Body of pancreas (tissue), 4 donors: ENCODE results near the gene AUTS2. TPM values are rescaled to one million over a fixed set of nuclear protein-coding genes. Genes with fewer than 3 reads are reported as not detected.

Source experiments
- ATAC-seq: fragments of 150-250 bp; one replicate; pipeline ENCODE4 v1.9.1; 2016
- DNase-seq, 4 donors: peaks; one replicate each; pipeline ENCODE4 v3.0.0-alpha.2; 2019
- H3K27ac ChIP-seq, 4 donors: fragments of 200-600 bp; sonication (generic); 1 replicate in 3 of 4; 2 replicates in 1 of 4; pipeline versions ENCODE4 v1.5.1 to v1.6.1; 2016 to 2019; ENCODE audit warnings: mild to moderate bottlenecking in 1 of 4, mixed read lengths in 1 of 4, moderate library complexity in 1 of 4
- H3K27me3 ChIP-seq, 2 donors: fragments of 200-600 bp; sonication (generic); one replicate each; pipeline ENCODE4 v1.6.0; 2016; ENCODE audit warnings: mild to moderate bottlenecking in 1 of 2
- H3K36me3 ChIP-seq, 2 donors: fragments of 200-600 bp; sonication (generic); replicated peaks in 1 of 2; 2 replicates each; pipeline ENCODE4 v1.5.1; 2016; ENCODE audit warnings: low read depth in 2 of 2; ENCODE audit not compliant: insufficient read depth in 1 of 2
- H3K4me1 ChIP-seq: fragments of 200-600 bp; sonication (generic); one replicate; pipeline ENCODE4 v1.6.0; 2016
- H3K4me3 ChIP-seq, 2 donors: fragments of 200-600 bp; sonication (generic); 1 replicate in 1 of 2; 2 replicates in 1 of 2; pipeline ENCODE4 v1.5.1; 2016 to 2019
- H3K9me3 ChIP-seq, 3 donors: fragments of 200-600 bp; sonication (generic); 1 replicate in 2 of 3; 2 replicates in 1 of 3; pipeline ENCODE4 v1.5.1; 2016
- POLR2A ChIP-seq, 3 donors: fragments of 450-650 bp; IDR thresholded peaks; one replicate each; pipeline ENCODE4 v1.6.1; 2016; ENCODE audit warnings: antibody characterized with exemption in 3 of 3, mild to moderate bottlenecking in 2 of 3
- WGBS, 2 donors: methylation state at CpG; one replicate each; pipeline ENCODE4 v1.1.5; 2017; 5-methylcytosine and 5-hydroxymethylcytosine counted together
- intact Hi-C: fragments of 100-400 bp; cut with DNase I; formaldehyde crosslinking; loops from one replicate; pipeline ENCODE4 v1.15.1; 2023
- total RNA-seq, 2 donors: library from RNA; depleted of rRNA; stranded (reverse); fragments of >200 nt; gene quantifications; one replicate each; pipeline ENCODE4 v1.1.0, GENCODE V29; 2016
- TF ChIP-seq, protein P1 (sequence below), 7 experiments: fragments of 450-650 bp in 4 of 7; fragments of 200-600 bp in 3 of 7; sonication (generic) in 3 of 7; IDR thresholded peaks; one replicate each; pipeline ENCODE4 v1.5.1; 2016 to 2019; ENCODE audit warnings: antibody characterized with exemption in 7 of 7

AUTS2 gene
- total RNA-seq, 2 donors from 2014 or later = 11.7 to 18.5 TPM

DNA sequence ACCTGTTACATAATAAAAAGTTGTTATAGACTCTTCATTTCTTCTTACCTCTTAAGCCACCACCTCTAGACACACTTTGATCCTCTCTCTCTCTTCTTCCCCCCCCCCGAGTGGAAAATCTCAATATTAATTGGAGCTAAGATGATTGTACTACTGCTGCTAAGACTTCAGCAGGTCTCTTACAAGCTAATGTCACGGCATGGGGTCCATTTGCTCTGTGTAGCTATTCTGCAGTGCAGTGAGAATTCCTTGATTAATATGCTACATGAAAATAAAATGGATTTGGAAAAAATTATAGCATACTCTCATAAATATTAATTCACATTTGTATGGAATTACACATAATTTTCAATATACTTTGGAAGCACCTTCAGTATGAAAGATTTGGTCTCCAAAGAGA, 297.2 kb downstream of the AUTS2 start:
- TF ChIP-seq, protein P1, sequence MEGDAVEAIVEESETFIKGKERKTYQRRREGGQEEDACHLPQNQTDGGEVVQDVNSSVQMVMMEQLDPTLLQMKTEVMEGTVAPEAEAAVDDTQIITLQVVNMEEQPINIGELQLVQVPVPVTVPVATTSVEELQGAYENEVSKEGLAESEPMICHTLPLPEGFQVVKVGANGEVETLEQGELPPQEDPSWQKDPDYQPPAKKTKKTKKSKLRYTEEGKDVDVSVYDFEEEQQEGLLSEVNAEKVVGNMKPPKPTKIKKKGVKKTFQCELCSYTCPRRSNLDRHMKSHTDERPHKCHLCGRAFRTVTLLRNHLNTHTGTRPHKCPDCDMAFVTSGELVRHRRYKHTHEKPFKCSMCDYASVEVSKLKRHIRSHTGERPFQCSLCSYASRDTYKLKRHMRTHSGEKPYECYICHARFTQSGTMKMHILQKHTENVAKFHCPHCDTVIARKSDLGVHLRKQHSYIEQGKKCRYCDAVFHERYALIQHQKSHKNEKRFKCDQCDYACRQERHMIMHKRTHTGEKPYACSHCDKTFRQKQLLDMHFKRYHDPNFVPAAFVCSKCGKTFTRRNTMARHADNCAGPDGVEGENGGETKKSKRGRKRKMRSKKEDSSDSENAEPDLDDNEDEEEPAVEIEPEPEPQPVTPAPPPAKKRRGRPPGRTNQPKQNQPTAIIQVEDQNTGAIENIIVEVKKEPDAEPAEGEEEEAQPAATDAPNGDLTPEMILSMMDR (IDR thresholded peaks at IDR 0.05) = no peak
- no peak for TF ChIP-seq POLR2A (IDR thresholded peaks at IDR 0.05)
- Histone ChIP-seq H3K36me3 (no peaks in the 10 kb centered on the region), H3K27me3 (no peaks in the 10 kb centered on the region), H3K4me1 (no peaks in the 10 kb centered on the region), H3K27ac (no peak overlapping the region), H3K9me3 (no peaks in the 10 kb centered on the region), H3K4me3 (no peak overlapping the region)
- 58 to 66% methylated on average over 2 of the region's 2 CpGs for WGBS, 2 donors
- no peak for ATAC-seq
- intact Hi-C loops = no loop called here
- DNase-seq = no peak

DNA sequence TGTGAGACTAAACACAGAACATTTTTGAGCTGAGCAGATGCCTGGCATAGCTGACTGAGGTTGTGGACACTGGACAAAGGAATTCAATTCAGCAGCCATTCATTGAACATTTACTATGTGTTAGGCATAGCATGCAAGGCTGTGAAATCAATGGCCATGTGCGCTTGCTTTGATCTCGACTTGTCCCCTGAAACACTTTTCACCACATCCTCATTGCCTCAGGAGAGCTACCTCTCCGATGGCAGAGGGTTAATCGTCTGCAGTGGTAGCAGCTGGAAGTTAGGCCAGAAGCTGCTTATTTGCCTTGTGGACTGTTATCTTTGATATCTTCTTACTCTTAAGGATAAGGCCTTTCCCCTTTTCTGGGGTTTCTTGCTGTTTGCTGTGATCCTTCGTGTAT, 297.8 kb downstream of the AUTS2 start:
- H3K27ac ChIP-seq = no peak overlapping the region
- no peaks in the 10 kb centered on the region for H3K27me3 ChIP-seq
- intact Hi-C loops = no loop called here
- TF ChIP-seq, protein P1 (IDR thresholded peaks at IDR 0.05) = no peak
- TF ChIP-seq POLR2A (IDR thresholded peaks at IDR 0.05) = no peak
- no peak overlapping the region for H3K4me3 ChIP-seq
- no peak for ATAC-seq
- no peaks in the 10 kb centered on the region for H3K4me1 ChIP-seq
- WGBS, 2 donors = 66 to 92% methylated on average over 5 of the region's 5 CpGs
- H3K36me3 ChIP-seq = no peaks in the 10 kb centered on the region
- H3K9me3 ChIP-seq = no peaks in the 10 kb centered on the region
- DNase-seq = no peak

DNA sequence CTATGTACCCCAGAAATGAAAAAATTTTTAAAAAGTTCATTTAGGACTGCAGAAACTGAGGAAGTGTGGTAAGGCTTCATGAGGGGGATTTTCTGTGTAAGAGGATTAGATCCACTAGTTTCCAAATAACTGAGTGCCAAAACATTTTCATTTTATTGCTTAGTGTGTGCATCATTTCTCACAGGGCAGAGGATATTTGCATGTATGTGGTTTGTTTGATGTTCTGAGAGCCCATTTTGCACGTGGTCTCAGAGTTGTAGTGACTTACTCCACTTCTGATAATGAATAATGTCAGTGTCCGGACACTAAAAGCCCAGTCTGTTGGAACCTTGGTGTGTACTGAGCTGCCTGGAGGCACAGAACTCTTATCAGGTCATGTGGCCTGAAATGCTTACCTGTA, 299.9 kb downstream of the AUTS2 start:
- DNase-seq (no peak), ATAC-seq (no peak)
- intact Hi-C loops = no loop called here
- 24 to 28% methylated on average over 2 of the region's 2 CpGs for WGBS, 2 donors
- H3K27ac ChIP-seq = no peak overlapping the region
- H3K36me3 ChIP-seq = no peaks in the 10 kb centered on the region
- H3K4me1 ChIP-seq = no peaks in the 10 kb centered on the region
- TF ChIP-seq POLR2A (IDR thresholded peaks at IDR 0.05) = no peak
- TF ChIP-seq, protein P1 (IDR thresholded peaks at IDR 0.05) = no peak
- H3K27me3 ChIP-seq = no peaks in the 10 kb centered on the region
- no peak overlapping the region for H3K4me3 ChIP-seq
- no peaks in the 10 kb centered on the region for H3K9me3 ChIP-seq

DNA sequence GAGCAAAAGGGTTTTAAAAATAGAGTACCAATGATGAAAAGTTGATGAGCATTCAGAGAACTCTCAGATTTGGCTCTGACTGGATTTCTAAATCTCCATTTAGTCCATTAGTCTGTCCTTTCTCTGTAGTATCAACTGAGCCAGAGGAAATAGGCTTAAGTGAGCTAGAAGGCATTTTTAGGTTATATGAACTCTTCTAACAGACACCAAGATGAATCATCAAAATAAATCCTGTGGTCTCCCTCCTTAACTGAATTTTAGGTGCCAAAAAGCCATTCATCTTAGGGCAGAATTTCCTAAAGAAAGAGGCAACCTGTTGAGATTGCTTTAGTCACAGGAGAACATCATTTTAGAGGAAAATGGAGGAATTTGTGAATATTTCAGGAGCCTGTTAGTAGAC, 305.1 kb downstream of the AUTS2 start:
- Histone ChIP-seq H3K9me3 (no peaks in the 10 kb centered on the region), H3K27me3 (no peaks in the 10 kb centered on the region), H3K4me1 (no peaks in the 10 kb centered on the region), H3K4me3 (no peak overlapping the region), H3K36me3 (no peaks in the 10 kb centered on the region), H3K27ac (no peak overlapping the region)
- TF ChIP-seq, protein P1 (IDR thresholded peaks at IDR 0.05) = no peak
- no peak for TF ChIP-seq POLR2A (IDR thresholded peaks at IDR 0.05)
- DNase-seq (no peak), ATAC-seq (no peak)
- intact Hi-C loops = no loop called here

DNA sequence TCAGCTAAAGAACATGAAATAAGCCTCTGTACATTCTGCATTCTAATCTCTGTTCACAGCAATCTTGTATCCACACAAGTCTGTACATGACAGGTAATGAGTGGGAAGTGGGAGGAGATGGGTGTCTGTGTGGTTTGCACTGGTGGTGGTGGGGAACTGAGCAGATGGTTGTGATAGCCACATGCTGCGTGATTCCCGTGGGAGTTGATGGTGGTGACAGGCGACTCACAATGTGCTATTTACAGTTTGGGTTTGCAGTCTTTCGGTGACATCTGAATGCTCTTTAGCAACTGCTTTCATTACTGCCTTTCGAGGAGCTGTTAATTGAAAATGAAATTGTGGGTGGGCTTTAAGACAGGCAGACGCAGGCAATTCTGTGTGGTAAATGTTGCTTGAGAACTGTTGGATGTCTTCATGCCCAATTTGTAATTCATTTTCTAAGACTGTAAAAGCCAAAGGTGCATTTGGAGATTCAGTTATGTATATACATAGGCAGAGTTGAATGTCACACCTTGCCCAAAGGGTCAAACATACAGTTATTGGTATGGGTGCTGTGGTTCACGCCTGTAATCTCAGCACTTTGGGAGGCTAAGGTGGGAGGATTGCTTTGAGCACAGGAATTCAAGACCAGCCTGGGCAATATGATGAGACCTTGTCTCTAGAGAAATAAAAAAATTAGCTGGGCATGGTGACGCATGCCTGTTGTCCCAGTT, 308.2 kb downstream of the AUTS2 start:
- ATAC-seq (no peak), DNase-seq (no peak)
- Histone ChIP-seq H3K36me3 (no peaks in the 10 kb centered on the region), H3K27me3 (no peaks in the 10 kb centered on the region), H3K4me1 (no peaks in the 10 kb centered on the region), H3K9me3 (no peaks in the 10 kb centered on the region), H3K27ac (no peak overlapping the region), H3K4me3 (no peak overlapping the region)
- TF ChIP-seq, protein P1 (IDR thresholded peaks at IDR 0.05) = no peak
- TF ChIP-seq POLR2A (IDR thresholded peaks at IDR 0.05) = no peak
- 67 to 70% methylated on average over 8 of the region's 8 CpGs for WGBS, 2 donors
- intact Hi-C loops = no loop called here
